Fibroblast of gingiva (primary cell): ENCODE data around the gene ZNF454.

ENCODE experiments used
- DNase-seq: peaks from one replicate; pipeline ENCODE4 v3.0.0-alpha.2; 2011; ENCODE audit warnings: low read depth

Gene ZNF454

DNA sequence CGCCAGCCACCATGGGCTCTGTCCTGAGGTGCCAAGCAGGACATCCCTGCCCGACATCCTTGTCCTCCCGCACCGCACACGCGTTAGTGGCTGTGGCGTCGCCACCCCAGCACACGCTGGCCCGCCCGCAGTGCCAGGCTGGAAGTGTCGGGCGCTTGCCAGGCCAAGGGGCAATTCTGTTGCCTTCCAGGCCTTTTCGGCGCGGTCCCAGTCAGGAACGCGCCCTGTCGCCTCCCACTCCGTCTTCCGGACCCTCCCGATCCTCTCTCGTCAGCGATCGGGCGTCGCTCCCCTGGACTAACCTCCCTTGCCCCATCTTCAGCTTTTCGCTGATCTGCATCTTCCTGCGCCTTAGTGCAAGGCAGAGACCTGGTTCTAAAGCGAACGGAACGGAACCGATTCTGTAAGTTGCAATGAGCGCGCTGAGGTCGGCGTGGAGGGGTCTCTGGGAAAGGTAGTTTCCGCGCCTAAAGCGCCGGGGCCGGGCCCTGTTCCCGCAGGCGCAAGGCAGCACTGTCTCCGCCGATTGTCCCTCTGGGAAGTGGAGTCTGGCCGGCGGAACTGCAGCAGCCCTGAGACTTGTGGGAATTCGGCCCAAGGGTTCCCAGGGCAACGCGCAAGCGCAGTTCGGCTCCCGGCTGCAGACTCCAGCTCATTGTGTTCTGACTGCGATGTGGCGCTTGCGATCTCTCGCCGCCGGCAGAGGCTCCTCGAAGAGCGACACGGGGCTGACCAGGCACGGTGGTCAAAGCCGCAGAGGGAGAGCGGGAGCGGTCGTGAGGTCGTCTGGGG, at the start of gene ZNF454:
Gene ZNF454 (plus strand): TSS at position 630 of the 792 bp plus-strand sequence. CDS start 1,594 bp downstream, outside the sequence.
- DNase-seq, result peak; percentile 90

DNA sequence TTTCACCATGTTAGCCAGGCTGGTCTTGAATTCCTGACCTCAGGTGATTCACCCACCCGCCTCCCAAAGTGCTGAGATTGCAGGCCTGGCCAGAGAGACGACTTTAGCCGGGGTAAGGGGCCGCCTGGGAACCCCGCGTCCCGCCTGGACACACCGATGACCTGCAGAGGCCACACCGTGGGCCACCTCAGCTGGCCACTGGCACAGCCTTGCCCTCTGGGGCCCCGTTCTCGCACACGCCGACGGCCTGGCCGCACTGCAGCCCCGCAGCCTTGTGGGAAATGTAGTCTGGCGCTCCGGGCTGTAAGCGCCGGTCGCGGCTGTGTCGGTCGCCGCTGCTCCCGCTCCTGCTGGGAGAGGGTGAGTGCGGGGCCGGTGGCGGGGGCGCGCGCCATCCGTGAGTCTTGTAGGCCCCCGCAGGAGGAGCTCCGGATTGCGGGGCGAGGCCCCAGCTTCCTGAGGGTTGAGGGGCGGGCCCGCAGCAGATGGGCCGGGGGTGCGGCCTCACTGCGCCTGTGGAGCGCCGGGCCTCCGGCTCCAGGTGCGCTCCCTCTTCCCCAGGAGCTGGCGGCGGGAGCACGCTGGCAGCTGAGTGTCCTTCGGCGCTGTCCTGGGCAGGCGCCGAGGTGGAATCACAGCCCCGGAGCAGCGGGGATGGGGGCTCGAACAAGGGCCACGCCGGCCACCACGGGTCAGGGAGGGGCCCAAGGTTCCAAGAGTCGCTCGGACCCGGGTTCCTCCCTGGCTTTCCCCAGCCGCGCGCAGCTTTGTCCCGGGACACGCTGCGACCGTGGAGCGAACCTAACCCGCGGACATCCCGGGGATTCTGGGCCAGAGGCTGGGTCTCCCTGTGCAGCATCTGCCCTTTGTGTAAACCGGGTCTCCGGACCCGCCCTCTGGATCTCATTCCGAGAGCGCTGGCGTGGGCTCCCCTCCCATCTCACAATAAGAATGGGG, 45.1 kb upstream of the ZNF454 start, which contains the start of gene ZFP2:
Gene ZFP2 (plus strand): TSS at position 299 of the 957 bp plus-strand sequence. CDS start 35,401 bp downstream, outside the sequence.
- DNase-seq, result peak; percentile 56

DNA sequence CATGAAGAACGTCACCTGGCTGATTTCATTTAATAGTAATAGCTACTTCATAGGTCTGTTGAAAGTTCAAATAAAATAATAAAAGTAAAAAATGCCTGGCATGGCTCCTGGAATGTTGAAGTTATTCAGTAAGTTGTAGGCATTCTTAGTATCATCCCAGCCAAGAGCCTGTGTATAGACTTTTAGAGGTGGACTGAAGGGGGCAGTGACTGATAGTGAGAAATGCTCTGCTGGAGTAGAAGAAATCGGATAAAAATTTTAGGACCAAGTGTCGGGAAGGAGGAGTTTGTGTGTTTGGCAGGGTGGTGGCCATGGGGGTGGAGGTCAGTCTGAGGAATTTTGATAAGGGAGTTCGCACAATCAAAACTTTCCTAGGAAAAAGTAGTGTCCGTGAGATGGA, 41.7 kb upstream of the ZNF454 start:
- DNase-seq, result no peak

DNA sequence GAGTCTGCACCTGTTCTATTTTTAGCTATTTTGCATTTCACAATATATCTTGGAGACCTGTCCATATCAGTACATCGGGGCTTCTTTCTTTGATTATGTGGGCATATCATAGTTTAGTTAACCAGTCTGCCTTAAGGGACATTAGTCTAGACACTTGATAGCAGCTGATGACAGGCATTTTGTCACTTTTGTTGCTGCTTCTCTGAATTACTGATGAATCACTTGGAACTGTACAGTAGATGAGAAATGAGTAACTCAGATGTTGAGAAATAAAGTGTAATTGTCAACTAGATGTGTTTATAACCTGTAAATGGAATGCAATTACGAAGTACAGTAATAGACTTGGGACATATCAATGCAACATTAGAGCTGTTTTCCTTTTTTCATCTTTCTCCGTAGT, 38.1 kb upstream of the ZNF454 start:
- no peak for DNase-seq

DNA sequence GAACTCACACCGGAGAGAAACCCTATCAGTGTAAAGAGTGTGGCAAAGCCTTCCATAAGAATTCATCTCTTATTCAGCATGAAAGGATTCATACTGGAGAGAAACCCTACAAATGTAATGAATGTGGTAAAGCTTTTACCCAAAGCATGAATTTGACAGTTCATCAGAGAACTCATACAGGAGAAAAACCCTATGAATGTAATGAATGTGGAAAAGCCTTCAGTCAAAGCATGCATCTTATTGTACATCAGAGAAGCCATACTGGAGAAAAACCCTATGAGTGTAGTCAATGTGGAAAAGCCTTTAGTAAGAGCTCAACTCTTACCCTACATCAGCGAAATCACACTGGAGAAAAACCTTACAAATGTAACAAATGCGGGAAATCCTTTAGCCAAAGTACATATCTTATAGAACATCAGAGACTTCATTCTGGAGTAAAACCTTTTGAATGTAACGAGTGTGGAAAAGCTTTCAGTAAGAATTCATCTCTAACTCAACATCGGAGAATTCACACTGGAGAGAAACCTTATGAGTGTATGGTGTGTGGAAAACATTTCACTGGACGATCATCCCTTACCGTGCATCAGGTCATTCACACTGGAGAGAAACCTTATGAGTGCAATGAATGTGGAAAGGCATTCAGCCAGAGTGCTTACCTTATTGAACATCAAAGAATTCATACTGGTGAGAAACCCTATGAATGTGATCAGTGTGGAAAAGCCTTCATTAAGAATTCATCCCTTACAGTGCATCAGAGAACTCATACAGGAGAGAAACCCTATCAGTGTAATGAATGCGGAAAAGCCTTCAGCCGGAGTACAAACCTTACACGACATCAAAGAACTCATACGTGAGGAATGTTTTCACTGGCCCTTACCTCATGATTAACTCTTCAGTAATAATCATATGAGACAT, 8.9 kb upstream of the ZNF454 start:
- DNase-seq, result no peak

DNA sequence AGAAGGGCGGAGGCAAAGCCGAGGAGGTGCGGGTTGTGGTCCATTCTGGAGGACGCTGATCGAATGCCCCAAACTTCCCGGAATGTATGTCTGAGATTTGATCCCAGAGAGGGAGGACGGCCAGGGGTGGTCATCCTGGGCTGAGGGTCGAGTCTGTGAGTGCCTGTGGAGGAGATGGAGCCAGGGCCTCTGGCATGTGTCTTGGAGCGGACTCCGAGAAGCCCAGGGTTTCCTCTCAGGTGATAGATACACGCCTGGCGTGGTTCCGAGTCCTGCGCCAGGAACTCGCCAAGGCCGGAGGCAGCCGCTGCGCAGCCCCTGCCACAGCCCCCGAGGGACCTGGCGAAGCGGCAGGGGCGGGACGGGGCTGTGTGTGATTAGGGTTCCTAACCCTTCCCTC, 363 bp downstream of the ZNF454 start:
- DNase-seq, result no peak

DNA sequence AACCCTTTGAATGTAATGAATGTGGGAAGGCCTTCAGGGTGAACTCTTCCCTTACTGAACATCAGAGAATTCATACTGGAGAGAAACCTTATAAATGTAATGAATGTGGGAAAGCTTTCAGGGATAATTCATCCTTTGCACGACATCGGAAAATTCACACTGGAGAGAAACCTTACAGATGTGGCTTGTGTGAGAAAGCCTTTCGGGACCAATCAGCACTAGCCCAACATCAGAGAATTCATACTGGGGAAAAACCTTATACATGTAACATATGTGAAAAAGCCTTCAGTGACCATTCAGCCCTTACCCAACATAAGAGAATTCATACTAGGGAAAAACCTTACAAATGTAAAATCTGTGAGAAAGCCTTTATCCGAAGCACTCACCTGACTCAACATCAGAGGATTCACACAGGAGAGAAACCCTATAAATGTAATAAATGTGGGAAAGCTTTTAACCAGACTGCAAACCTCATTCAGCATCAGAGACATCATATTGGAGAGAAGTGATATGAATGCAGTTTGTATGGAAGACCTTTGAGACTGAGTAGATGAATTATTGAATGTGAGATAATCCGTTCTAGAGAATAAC, 24.6 kb downstream of the ZNF454 start:
- no peak for DNase-seq

DNA sequence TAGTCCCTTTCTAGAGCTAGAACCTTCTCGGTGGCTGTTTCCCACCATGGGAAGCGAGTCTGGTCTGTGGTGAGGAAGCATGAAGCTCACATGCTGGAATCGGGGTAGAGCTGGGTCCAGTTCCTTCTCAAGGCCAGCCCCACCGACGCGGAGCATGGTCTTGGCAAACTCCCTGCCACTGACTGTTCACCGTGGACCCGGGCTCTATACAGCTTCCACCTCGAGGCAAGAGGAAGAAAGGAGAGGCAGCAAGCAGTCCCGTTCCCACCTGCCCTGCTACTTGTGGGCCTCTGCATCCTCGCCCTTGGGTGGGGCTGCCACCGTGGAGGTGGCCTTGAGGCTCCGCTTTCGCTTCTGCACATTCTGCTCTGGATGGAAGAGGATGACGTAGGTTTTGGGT, 40.4 kb downstream of the ZNF454 start:
- DNase-seq, result no peak

DNA sequence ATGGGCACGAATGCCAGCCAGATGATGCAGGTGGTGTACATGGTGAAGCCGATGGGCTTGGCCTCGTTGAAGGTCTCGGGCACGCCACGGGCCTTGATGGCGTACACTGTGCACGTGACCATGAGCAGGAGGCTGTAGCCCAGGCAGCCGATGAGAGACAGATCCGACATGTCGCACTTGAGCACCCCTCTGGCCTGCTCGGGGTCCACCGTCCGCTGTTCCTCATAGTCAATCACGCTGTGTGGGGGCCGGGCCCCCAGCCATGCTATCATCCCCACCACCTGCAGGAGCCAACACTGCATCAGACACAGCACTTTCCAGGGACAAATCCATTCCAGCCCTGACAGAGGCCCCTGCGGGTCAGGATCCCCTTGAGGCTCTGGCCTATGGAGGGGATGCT, 41.9 kb downstream of the ZNF454 start:
- DNase-seq, result no peak

DNA sequence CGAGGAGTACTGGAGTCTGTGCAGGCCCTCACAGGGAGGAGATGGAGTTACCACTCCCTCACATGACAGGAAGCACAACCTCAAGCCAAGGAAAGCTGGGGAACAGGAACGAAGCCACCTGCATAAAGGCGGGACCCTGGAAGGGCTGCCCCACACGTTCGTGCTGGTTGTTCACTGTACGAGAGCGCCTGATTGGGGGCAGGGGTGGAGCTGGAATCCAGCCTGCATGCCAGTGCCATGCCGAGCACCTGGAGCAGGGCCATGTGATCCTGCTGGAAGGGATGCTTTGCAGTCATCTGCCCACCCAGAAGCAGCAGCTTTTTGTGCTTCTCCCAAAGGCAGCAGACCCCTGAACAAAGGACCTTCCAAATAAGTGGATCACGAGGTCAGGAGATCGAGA, 42.7 kb downstream of the ZNF454 start:
- no peak for DNase-seq

DNA sequence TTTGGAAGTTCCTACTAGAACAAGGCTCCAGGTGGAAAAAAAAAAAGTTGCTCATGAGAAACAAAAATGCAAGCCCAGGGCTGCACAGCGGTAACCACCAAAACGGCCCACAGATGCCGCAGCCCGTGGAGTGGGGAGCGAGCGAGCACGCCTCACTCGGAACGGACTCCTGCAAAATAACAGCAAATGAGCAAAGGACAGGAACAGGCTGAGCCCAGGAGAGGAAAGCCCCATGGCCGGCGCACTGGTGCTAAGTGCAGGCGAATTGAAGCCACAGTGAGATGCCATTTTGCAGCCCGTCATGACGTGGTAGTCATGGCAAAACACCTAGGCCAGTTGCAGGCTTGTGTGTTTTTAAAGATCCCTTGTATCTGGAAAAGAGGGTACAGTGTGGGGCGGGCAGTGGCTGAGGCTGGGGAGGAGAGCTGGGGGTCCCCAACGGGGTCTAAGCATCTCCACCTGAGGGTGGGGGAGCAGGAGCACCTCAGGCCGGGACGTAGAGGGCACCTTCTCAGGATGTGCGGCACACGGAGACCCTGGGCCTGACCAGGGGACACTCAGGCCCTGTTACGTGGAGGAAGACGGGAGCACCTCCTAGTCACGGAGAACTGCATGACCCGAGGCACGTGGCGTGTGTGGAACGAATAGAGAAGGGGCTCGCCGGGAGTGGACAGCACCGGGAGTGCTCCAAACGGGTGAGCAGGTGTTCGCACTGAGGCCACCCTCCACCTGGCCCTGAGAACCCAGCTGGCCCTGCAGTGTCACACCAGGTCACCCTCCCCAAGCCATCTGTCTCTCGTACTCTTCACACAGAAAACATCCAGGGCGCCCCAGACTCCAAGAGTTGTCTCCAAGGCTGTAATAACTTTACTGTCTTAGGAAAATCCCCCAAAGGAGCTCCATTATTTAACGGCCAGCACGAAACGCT, 43.4 kb downstream of the ZNF454 start:
- DNase-seq, result no peak

DNA sequence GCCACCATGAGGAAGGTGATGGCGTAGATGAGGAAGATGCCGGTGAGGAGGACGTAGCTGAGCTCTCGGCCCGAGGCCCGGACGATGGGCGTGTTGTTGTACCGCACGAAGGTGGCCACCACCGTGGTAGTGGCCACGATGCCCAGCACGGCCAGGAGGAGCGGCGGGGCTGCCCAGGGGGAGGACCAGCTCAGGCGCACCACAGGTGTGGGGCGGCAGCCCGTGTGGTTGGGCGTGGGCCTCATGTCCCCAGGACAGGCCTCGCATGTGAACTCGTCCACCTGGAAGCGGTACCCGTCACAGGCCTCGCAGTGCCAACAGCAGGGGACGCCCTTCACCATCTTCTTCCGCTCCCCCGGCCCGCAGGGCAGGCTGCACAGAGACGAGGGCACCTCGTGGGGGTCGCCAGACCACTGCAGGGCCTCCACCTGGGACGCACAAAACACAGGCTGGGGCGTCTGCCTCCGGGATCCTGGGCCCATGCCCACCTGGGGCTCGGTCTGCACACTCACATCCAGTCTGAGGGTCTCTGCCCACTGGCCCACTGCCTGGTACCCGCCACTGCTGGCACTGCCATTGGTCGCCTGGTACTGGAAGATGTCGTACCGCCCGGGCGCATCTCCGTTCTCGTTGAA, 45.4 kb downstream of the ZNF454 start:
- DNase-seq, result no peak

DNA sequence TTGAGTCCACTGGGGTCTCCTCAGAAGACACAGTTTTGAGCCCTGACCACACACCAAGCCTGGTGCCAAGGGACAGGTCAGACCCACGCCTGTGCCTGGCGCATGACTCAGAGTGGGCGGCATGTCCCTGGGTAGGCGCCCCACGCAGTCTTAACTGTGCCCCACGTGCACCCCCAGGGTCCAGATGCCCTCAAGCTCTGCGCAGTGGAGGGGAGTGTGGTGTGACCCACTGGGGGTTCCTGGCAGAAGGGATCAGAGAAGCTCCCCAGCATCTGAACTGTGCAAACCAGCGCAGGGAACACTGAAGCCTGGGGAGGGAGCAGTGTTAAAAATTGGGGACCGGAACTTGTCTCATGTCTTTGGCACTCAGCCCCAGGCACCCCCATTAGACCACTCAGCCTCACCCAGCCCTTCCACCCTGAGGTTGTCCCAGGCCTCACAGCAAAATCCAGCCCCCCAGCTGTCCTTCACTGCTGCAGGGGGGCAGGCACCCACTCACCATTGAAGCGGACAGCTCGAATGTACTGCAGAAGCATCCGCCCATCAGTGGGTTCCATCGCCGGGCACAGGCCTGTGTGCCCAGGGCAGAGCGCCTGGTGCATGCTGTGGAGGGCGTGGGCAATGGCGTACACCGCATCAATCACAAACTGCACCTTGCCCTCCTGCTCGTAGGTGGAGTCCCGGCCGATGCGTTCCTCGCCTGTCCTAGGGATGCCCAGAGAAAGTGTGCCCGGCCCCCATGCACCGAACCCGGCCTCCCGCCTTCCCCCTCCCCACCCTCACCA, 47.6 kb downstream of the ZNF454 start:
- DNase-seq, result no peak

DNA sequence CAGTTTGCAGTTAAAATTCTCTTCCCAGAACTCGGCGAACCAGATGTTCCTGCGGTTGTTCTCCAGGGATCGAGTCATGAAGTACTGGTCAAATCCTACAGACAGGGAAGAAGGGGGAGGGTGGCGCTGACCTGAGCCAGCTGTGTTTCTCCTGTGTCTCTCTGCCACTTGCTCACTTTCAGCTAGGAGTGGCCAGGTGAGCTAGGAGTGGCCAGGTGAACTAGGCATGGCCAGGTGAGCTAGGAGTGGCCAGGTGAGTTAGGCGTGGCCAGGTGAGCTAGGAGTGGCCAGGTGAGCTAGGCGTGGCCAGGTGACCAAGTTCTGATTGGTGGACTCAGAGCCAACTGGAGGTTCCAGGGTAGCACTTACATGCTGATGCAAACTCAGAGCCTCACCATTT, 48.3 kb downstream of the ZNF454 start:
- DNase-seq, result no peak

DNA sequence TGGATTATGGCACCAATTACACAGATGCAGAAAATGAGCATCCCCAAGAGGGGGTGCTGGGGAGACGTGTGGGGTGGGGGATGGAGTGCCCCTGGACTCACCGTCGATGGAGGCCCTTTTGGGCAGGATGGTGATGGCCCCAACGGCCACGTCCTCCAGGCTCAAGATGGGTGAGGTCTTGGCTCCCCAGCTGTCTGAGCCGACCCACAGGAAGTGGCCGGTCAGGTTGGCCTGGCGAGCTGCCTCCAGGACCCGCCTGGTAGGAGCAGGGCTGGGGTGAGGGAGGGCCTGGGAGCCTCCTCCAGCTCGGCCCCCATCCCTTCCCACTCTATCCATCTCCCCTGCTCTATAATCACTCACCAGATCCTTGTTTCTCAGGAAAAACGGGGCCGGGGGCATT, 49.5 kb downstream of the ZNF454 start:
- DNase-seq, result no peak

DNA sequence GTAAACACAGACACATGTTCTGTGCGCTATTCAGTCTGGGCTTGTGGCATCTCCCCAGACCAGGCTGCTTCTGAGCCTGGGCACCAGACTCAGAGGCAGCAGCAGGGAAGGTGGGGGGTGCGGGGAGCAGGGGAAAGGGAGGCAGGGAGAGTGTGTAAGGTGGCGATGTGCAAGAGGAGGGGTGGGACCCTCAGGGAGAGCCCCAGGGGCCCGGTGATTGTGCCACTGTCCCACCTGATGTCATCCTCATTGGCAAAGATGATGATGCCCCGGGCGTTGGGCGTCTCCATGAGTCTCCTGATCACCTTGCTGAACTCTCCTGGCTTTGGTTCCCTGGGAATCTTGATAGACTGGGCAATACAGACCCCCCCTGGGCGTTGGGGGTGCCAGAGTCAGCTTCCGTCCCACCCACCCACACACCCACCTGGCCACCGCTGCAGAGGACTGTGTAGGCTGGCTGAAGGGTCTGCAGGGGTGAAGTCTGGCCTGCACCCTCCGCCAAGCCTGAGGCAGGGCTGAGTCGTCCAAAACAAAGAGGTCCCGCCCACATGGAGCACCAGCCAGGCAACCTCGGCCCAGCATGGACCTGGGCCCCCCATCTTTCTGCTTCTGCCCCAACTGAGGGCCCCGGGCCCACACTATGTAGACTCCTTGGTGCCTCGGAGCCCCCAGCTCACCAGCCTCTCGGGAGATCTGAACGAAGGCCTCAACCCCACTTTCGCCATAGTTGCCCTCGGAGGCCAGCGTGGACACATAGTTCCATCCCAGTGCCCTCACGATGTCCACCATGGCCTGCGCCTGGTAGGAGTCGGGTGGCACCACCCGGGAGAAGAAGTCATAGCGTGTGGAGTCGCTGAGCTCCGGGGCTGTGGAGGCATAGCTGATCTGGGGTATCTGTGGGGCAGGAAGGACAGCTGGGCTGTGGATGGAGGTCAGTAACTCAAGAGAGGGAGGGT, 50.5 kb downstream of the ZNF454 start:
- DNase-seq, result no peak

DNA sequence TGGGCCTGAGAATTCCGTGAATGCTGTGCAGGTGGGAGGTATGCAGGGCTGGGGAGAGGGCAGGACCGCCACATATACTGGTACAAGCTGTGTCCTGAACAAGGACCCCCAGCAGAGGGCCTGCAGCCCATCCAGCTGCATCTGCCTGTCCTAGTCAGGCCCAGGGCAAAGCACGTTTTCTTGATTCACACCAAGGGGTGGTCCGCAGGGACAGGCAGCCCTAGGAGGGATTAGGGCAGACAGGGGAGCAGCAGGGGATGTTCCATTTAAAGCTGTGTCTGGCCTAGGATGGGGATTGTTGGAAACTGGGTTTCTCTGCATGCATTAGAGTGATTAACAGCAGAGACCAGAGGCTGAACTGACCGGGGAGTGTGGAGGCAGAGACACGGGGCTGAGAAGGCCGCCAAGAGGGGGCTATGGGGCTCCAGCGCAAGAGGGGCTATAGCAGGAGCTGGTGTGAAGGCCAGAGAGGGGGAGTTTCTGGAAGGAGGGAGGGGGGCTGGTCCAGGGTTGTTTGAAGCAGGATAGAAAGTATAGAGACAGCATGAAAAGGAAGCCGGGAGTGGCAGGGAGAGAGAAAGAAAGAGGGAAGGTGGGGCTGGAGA, 51.4 kb downstream of the ZNF454 start:
- DNase-seq, result no peak
